ENCODE results near the gene VGLL2. TPM values are rescaled to one million over a fixed set of nuclear protein-coding genes. Genes with fewer than 3 reads are reported as not detected.

VGLL2 gene
- total RNA-seq, 2 experiments from 2014 or later = not detected

- Mint-ChIP-seq H3K9me3 (no peaks in the 10 kb centered on the region), H3K36me3 (ENCODE audit: low read depth) (no peaks in the 10 kb centered on the region), H3K4me3 (no peak overlapping the region), H3K4me1 (ENCODE audit: low read depth) (peaks cover 4% of the 10 kb centered on the region), H3K27ac (no peak overlapping the region), H3K27me3 (peaks cover 77% of the 10 kb centered on the region)
- ChIA-PET CTCF (no interaction called here), POLR2A (no interaction called here)
- DNase-seq (no peak), ATAC-seq (peak; percentile 22)
- intact Hi-C loops (cut with micrococcal nuclease) = no loop called here
- TF ChIP-seq CTCF (IDR thresholded peaks at IDR 0.05) = no peak
These were observed 1.0 kb upstream of the VGLL2 start for GRCh38 chr6:117264369-117264691.

GRCh38 chr6:117264692-117265409, 507 bp upstream of the VGLL2 start:
- Mint-ChIP-seq H3K36me3 (ENCODE audit: low read depth) (no peaks in the 10 kb centered on the region), H3K27me3 (peaks cover 80% of the 10 kb centered on the region), H3K4me1 (ENCODE audit: low read depth) (peaks cover 5% of the 10 kb centered on the region), H3K9me3 (no peaks in the 10 kb centered on the region), H3K4me3 (peak overlapping the region; percentile 29), H3K27ac (no peak overlapping the region)
- TF ChIP-seq CTCF (IDR thresholded peaks at IDR 0.05) = no peak
- ATAC-seq (peak; percentile 60), DNase-seq (peak; percentile 19)
- CTCF ChIA-PET = no interaction called here
- intact Hi-C loops (cut with micrococcal nuclease) = no loop called here
- POLR2A ChIA-PET = no interaction called here

GRCh38 chr6:117266257-117267053, 1.1 kb downstream of the VGLL2 start:
- Mint-ChIP-seq H3K36me3 (ENCODE audit: low read depth) (no peaks in the 10 kb centered on the region), H3K4me3 (no peak overlapping the region), H3K27ac (no peak overlapping the region), H3K9me3 (no peaks in the 10 kb centered on the region), H3K27me3 (peaks cover 86% of the 10 kb centered on the region), H3K4me1 (ENCODE audit: low read depth) (peaks cover 6% of the 10 kb centered on the region)
- POLR2A ChIA-PET = no interaction called here
- CTCF ChIA-PET = no interaction called here
- ATAC-seq (no peak), DNase-seq (no peak)
- TF ChIP-seq CTCF (IDR thresholded peaks at IDR 0.05) = no peak
- intact Hi-C loops (cut with micrococcal nuclease) = no loop called here

GRCh38 chr6:117267054-117267347, 1.6 kb downstream of the VGLL2 start:
- no peaks in the 10 kb centered on the region for H3K9me3 Mint-ChIP-seq
- CTCF ChIA-PET = no interaction called here
- peaks cover 85% of the 10 kb centered on the region for H3K27me3 Mint-ChIP-seq
- H3K27ac Mint-ChIP-seq = no peak overlapping the region
- DNase-seq (no peak), ATAC-seq (no peak)
- H3K4me3 Mint-ChIP-seq = no peak overlapping the region
- no peaks in the 10 kb centered on the region for H3K36me3 Mint-ChIP-seq (ENCODE audit: low read depth)
- peaks cover 7% of the 10 kb centered on the region for H3K4me1 Mint-ChIP-seq (ENCODE audit: low read depth)
- no peak for TF ChIP-seq CTCF (IDR thresholded peaks at IDR 0.05)
- POLR2A ChIA-PET = no interaction called here
- intact Hi-C loops (cut with micrococcal nuclease) = no loop called here

DNA sequence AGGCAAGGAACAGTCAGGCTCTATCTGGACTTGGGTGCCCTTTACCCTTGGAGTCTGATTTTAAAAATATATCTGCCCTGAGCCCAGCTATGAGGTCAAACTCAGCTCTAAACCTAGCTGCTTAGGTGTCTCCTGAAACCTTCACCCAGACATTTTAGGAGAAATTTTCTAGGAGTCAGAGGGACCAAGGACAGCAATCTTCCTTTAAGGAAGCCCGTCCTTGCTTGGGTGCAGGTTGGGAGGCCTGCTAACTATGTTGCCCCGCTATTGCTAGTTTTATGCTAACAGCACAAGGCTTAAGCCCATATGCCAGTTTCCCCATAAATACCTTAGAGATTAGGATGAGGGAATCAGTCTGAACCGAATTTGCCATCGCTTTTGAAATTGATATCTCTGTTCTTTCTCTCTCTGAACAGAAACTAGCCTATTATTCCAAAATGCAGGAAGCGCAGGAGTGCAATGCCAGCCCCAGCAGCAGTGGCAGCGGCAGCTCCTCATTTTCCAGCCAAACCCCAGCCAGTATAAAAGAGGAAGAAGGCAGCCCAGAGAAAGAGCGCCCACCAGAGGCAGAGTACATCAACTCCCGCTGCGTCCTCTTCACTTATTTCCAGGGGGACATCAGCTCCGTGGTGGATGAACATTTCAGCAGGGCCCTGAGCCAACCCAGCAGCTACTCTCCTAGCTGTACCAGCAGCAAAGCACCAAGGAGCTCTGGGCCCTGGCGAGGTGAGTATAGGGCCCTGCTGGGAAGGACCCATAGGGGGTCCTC, 2.6 kb downstream of the VGLL2 start:
- no peak for TF ChIP-seq CTCF (IDR thresholded peaks at IDR 0.05)
- no peaks in the 10 kb centered on the region for H3K36me3 Mint-ChIP-seq (ENCODE audit: low read depth)
- H3K27ac Mint-ChIP-seq = no peak overlapping the region
- intact Hi-C loops (cut with micrococcal nuclease) = no loop called here
- peaks cover 9% of the 10 kb centered on the region for H3K4me1 Mint-ChIP-seq (ENCODE audit: low read depth)
- H3K27me3 Mint-ChIP-seq = peaks cover 87% of the 10 kb centered on the region
- no peaks in the 10 kb centered on the region for H3K9me3 Mint-ChIP-seq
- DNase-seq (no peak), ATAC-seq (no peak)
- POLR2A ChIA-PET = no interaction called here
- CTCF ChIA-PET = no interaction called here
- no peak overlapping the region for H3K4me3 Mint-ChIP-seq

Data from activated CD8-positive, alpha-beta T cell treated with anti-CD3 and anti-CD28 coated beads for 36 hours (primary cell).